Stimulated activated naive B cell treated with anti-CD40 and anti-IgM and Interleukin-4, amounts not matched to agents 10 μg/mL and 1 μg/mL and 100 μg/mL, for 72 hours (primary cell): ENCODE measurements around the gene TBX15.
"Not testable (repeated sequence)": the region's sequence is repeated elsewhere in the genome, so short reads cannot be mapped to it uniquely, and the experiment has no call there.

Experiments
- ATAC-seq, 2 donors: fragments of 150-1000 bp; cut with Tn5 transposase; replicated peaks; 2 replicates each; pipeline ENCODE4 v1.10.0; 2021; ENCODE audit warnings: moderate library complexity in 1 of 2
- DNase-seq: peaks from one replicate; pipeline ENCODE4 v3.0.0; 2021
- H3K27ac Mint-ChIP-seq: one replicate; pipeline ENCODE4 v1.8.0; 2022; ENCODE audit warnings: mild to moderate bottlenecking, mixed read lengths
- H3K27me3 Mint-ChIP-seq, 2 donors: one replicate each; pipeline ENCODE4 v1.8.0; 2022; ENCODE audit warnings: mixed read lengths in 2 of 2
- H3K36me3 Mint-ChIP-seq, 2 donors: one replicate each; pipeline ENCODE4 v1.8.0; 2022; ENCODE audit warnings: mixed read lengths in 2 of 2, mild to moderate bottlenecking in 1 of 2
- H3K4me1 Mint-ChIP-seq, 2 donors: one replicate each; pipeline ENCODE4 v1.8.0; 2022; ENCODE audit warnings: mixed read lengths in 2 of 2, mild to moderate bottlenecking in 1 of 2
- H3K4me3 Mint-ChIP-seq, 2 donors: one replicate each; pipeline ENCODE4 v1.8.0; 2022; ENCODE audit warnings: mild to moderate bottlenecking in 2 of 2, mixed read lengths in 2 of 2, moderate library complexity in 1 of 2
- H3K9me3 Mint-ChIP-seq, 2 donors: one replicate each; pipeline ENCODE4 v1.8.0; 2022; ENCODE audit warnings: mixed read lengths in 2 of 2, mild to moderate bottlenecking in 1 of 2

Gene TBX15

DNA sequence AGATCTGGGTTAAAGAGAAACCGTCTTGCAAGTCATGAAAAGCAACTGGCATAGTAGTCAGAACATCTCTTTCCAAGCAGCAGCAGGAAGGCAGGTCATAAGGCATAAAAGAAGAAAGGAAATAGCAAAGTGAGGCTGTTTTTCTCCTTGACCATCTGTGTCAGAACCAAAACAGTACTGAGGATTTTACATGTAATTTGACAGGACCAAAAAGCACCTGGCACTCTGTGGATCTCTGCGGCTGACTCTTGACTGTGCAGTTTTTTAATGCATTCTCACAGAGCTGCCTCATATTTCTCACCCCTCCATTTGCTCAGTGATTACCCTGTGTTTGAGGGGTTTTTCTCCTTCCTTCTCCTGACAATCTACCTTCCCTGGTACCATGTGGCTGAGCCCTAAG lies 17.7 kb downstream of the TBX15 start:
- Mint-ChIP-seq H3K36me3 (no peaks in the 10 kb centered on the region), H3K27me3 (peaks cover 20 to 40% of the 10 kb centered on the region in 2 donors), H3K9me3 (no peaks in the 10 kb centered on the region), H3K4me1 (no peaks in the 10 kb centered on the region), H3K4me3 (no peak overlapping the region), H3K27ac (no peak overlapping the region)
- DNase-seq (no peak), ATAC-seq (no peak)

DNA sequence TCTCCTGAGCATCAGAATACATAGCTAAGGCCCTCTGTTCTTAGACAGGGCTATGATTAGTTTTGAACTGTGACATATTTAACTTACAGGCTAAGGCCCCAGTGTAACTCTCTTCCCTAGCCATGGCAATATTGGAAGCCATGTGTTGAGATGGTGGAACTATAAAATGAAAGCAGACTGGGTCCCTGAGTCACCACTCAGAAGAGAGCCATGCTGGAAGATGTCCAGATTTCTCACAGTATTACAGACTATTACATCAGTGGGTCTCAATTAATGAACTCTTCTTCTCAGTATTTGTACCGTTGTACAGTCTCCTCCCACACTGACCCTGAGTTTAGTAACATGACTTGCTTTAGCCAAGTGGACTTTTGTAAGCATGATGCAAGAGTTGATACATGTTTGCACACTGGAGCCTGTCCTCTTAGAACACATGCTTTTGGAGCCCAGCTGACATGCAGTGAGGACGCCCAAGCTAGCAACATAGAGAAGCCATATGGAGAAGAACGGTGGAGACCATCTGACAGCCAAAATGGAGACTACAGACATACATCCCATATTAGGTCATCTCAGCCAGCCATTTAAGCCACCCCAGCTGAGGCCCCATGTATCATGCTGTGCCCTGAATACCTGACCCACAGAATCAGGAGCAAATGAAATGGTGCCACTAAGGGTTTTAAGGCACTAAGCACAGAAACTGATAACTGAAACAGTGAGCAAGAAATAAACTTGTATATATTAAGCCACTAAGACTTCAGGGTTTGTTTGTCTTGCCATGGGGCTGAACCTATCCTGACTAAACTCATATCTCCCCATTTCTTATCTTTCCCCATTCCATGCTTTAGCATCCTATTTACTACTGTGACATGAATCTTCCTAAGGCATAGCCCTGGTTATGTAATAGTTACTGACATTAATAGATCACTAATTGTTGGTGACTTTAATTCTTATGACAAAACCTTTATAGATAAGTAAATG lies 24.4 kb downstream of the TBX15 start:
- Mint-ChIP-seq H3K4me3 (no peak overlapping the region), H3K36me3 (no peaks in the 10 kb centered on the region), H3K27me3 (peaks cover 9 to 10% of the 10 kb centered on the region in 2 donors), H3K9me3 (peaks cover 0 to 3% of the 10 kb centered on the region in 2 donors), H3K27ac (no peak overlapping the region), H3K4me1 (peaks cover 16 to 26% of the 10 kb centered on the region in 2 donors)
- DNase-seq: no peak
- ATAC-seq: no peak

DNA sequence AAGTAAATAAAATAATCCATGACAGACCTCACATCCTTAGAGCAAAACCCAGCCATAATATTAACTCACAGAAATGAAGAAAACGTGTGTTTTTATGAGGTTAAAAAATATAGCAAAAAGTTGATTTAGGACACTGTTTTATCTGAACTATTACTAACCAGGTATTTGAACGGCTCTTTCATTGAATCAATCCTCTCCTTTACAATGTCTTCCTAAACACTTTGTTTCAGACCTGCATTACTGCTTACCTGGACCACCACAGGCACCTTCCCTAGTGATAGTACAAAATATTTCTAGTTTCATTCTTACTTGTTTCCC lies 25.0 kb downstream of the TBX15 start:
- DNase-seq (no peak), ATAC-seq (no peak)
- H3K27me3 Mint-ChIP-seq: peaks cover 9 to 13% of the 10 kb centered on the region in 2 donors
- no peak overlapping the region for H3K27ac Mint-ChIP-seq
- H3K36me3 Mint-ChIP-seq: peaks cover 0 to 2% of the 10 kb centered on the region in 2 donors
- H3K4me3 Mint-ChIP-seq: no peak overlapping the region
- peaks cover 3% of the 10 kb centered on the region in 2 donors for H3K9me3 Mint-ChIP-seq
- H3K4me1 Mint-ChIP-seq: peaks cover 16 to 30% of the 10 kb centered on the region in 2 donors

DNA sequence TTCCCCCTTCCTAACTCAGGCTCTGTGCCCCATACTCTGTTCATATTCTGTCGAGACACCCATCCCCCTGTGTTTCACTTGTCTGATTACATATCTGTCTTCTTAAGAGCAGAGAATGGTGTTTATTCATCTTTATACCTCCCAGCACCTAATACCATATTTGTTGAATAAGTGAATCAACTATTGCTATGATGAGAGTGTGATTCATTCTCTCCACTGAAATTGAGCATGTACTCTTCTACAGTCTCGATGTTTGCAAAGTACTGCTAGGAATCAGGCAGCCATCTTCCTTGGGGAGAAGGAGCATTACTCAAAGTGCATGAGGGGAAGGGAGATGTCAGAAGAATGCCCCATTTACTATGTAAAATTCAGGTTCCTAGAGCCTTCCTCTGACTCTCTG lies 27.0 kb downstream of the TBX15 start:
- no peak overlapping the region for H3K27ac Mint-ChIP-seq
- H3K4me1 Mint-ChIP-seq: peaks cover 16 to 30% of the 10 kb centered on the region in 2 donors
- peaks cover 0 to 2% of the 10 kb centered on the region in 2 donors for H3K36me3 Mint-ChIP-seq
- DNase-seq (no peak), ATAC-seq (no peak)
- H3K27me3 Mint-ChIP-seq: peaks cover 9 to 13% of the 10 kb centered on the region in 2 donors
- no peak overlapping the region for H3K4me3 Mint-ChIP-seq
- H3K9me3 Mint-ChIP-seq: peaks cover 3% of the 10 kb centered on the region in 2 donors

DNA sequence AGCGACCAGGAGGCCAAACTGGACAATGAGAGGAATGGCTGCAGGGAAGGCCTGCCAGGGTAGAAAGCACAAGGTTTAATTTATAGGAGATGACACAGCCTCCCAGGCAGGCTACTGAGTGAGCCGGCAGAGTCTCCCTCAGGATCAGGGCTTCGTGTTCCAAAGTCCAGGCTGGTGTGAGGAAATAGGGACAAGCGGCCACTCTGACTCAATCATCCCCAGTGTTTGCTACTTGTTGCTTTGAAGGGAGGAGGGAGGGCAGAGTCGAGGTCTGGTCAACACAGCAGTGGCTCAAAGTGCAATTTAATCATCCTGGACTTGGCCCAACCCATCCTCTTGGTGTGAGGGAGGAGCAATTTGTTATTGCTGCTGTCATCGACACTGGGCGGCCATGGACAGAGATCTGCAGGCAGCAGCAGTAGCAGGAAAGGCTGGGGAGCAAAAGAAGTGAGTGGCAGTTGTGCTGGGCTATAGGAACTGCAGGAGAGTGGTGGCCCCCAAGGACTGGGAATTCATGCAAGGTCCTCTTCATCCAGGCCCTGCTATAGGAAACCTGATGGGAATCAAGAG lies 27.5 kb downstream of the TBX15 start:
- Mint-ChIP-seq H3K27me3 (peaks cover 9 to 13% of the 10 kb centered on the region in 2 donors), H3K27ac (peak overlapping the region; percentile 37), H3K4me3 (peak overlapping the region in 1 of 2 donors; percentile 51), H3K36me3 (peaks cover 0 to 2% of the 10 kb centered on the region in 2 donors), H3K4me1 (peaks cover 16 to 30% of the 10 kb centered on the region in 2 donors), H3K9me3 (peaks cover 3% of the 10 kb centered on the region in 2 donors)
- DNase-seq (no peak), ATAC-seq (no peak)

DNA sequence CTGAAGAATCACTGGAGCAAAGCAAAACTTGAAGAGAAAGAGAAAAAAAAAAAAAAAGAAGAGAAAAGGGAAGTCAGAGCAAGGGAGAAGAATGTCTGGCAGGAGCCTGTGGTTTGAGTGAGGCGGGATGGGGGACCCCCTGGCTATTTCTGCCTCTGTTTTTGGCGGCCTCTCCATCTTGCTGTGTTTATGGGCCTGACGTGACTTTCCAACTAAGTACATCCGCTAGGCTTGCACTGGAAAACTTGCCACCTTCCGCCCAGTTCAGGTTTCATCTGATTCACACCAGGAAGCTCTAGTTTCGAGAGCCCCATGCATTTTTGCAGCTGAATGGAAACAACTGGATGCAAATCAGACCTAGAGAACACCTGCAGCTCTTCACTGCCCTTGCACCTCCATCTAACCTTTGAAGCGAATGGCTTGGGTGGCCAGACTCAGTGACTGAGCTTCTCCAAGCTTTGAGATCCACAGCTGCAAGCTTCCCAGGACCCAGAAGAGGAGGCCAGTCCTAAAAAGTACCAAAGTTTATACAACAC lies 28.0 kb downstream of the TBX15 start:
- peak overlapping the region in 1 of 2 donors; percentile 51 for H3K4me3 Mint-ChIP-seq
- peaks cover 9 to 13% of the 10 kb centered on the region in 2 donors for H3K27me3 Mint-ChIP-seq
- H3K36me3 Mint-ChIP-seq: peaks cover 0 to 2% of the 10 kb centered on the region in 2 donors
- H3K27ac Mint-ChIP-seq: peak overlapping the region; percentile 37
- H3K4me1 Mint-ChIP-seq: peaks cover 16 to 30% of the 10 kb centered on the region in 2 donors
- peak; percentile 35 for DNase-seq
- peak; percentile 92 to 95 for ATAC-seq
- peaks cover 3% of the 10 kb centered on the region in 2 donors for H3K9me3 Mint-ChIP-seq

DNA sequence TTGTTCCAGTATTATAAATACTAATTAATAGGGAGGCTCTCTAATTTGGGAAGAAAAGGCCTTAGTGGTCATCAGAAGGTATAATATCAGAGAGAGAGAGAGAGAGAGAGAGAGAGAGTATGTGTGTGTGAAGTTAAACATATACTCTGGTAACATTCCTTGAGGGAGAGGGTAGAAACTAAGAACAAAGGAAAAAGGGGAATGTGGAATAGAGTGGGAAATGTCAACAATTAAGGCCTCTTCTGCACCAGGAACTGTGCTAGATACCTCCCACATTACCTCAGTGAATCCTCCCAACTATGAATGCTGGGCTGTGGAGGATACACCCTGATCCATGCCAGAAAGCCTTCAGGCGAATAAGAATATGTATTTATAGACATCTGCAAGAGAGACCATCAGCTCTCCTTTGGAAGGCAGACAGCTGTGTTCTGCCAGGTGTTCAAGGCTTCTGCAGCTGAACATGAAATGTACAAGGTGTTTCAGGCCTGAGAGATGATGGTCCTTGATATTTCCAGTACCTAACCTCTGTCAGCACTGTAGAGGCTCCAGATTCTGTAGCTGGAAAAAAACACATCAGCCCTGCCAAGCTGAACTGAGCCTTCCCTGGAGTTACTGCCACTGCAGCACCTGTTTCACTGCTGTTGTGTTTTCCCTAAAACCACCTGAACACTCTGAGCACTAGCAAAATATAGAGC lies 29.1 kb downstream of the TBX15 start:
- no peak for DNase-seq
- peaks cover 0 to 2% of the 10 kb centered on the region in 2 donors for H3K36me3 Mint-ChIP-seq
- peaks cover 3% of the 10 kb centered on the region in 2 donors for H3K9me3 Mint-ChIP-seq
- H3K4me3 Mint-ChIP-seq: no peak overlapping the region
- peaks cover 16 to 30% of the 10 kb centered on the region in 2 donors for H3K4me1 Mint-ChIP-seq
- peak overlapping the region; percentile 33 for H3K27ac Mint-ChIP-seq
- peaks cover 13% of the 10 kb centered on the region in 2 donors for H3K27me3 Mint-ChIP-seq
- no peak for ATAC-seq

DNA sequence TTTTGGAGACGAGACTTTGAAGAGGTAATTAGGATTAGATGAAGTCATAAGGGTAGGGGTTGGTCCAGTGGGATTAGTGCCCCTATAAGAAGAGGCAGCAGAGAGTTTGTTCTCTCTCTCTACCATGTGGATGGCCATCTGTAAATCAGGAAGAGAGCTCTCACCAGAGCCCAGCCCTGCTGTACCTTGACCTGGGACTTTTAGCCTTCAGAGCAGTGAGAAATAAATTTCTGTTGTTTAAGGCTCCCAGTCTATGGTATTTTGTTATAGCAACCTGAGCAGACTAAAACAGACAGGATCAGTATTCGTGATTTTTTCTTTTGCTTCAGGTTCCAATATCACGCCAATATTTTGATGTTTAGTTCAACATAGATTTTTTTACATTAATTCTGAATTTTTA lies 30.0 kb downstream of the TBX15 start:
- ATAC-seq: no peak
- H3K4me3 Mint-ChIP-seq: no peak overlapping the region
- peaks cover under 1 to 3% of the 10 kb centered on the region in 2 donors for H3K9me3 Mint-ChIP-seq

DNA sequence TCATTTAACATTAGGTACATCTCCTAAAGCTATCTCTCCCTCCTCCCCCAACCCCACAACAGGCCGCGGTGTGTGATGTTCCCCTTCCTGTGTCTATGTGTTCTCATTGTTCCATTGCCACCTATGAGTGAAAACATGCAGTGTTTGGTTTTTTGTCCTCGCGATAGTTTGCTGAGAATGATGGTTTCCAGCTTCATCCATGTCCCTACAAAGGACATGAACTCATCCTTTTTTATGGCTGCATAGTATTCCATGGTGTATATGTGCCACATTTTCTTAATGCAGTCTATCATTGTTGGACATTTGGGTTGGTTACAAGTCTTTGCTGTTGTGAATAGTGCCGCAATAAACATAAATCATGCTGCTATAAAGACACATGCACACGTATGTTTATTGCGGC lies 30.6 kb downstream of the TBX15 start:
- H3K27me3 Mint-ChIP-seq, H3K4me3 Mint-ChIP-seq, H3K36me3 Mint-ChIP-seq, H3K27ac Mint-ChIP-seq, H3K9me3 Mint-ChIP-seq, DNase-seq, ATAC-seq: not testable (repeated sequence)
- peaks cover 16 to 30% of the 10 kb centered on the region in 2 donors for H3K4me1 Mint-ChIP-seq

More for the DNA sequence above, 30.0 kb downstream of the TBX15 start:
- H3K4me1 Mint-ChIP-seq: peaks cover 16 to 30% of the 10 kb centered on the region in 2 donors
- H3K27ac Mint-ChIP-seq: no peak overlapping the region
- no peak for DNase-seq
- peaks cover 0 to 2% of the 10 kb centered on the region in 2 donors for H3K36me3 Mint-ChIP-seq
- peaks cover 6 to 10% of the 10 kb centered on the region in 2 donors for H3K27me3 Mint-ChIP-seq

DNA sequence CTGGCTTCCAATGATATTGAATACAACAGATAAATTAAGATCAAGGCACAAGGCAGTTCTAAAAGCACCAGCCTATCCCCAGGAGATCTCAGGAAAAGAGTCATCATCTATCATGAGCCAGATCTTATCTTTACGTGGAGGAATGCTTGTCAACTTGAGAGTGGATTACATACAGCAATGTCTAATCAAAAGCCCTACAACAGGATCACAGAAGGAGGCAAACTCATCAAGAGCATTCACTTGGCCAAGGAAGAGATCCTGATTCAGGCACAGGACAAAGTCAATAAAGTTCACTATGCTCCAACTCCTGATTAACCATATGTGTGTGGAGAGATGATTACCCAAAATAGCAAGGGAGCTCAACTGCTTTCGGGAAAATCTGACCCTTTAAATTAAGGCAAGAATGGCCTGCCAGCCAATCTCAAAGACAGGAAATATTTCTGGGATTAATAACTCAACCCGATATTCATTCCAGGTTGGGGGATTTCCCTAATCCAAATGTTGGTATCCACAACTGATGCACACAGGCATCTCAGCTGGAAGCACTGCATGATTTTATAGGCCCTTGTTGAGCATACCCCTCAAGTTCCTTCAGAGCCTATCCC lies 33.7 kb downstream of the TBX15 start:
- DNase-seq (no peak), ATAC-seq (no peak)
- H3K36me3 Mint-ChIP-seq: peaks cover 0 to 2% of the 10 kb centered on the region in 2 donors
- H3K9me3 Mint-ChIP-seq: peaks cover 0 to 3% of the 10 kb centered on the region in 2 donors
- H3K27me3 Mint-ChIP-seq: peaks cover 3 to 4% of the 10 kb centered on the region in 2 donors
- H3K4me1 Mint-ChIP-seq: peaks cover 2 to 10% of the 10 kb centered on the region in 2 donors
- H3K4me3 Mint-ChIP-seq: no peak overlapping the region
- H3K27ac Mint-ChIP-seq: no peak overlapping the region

DNA sequence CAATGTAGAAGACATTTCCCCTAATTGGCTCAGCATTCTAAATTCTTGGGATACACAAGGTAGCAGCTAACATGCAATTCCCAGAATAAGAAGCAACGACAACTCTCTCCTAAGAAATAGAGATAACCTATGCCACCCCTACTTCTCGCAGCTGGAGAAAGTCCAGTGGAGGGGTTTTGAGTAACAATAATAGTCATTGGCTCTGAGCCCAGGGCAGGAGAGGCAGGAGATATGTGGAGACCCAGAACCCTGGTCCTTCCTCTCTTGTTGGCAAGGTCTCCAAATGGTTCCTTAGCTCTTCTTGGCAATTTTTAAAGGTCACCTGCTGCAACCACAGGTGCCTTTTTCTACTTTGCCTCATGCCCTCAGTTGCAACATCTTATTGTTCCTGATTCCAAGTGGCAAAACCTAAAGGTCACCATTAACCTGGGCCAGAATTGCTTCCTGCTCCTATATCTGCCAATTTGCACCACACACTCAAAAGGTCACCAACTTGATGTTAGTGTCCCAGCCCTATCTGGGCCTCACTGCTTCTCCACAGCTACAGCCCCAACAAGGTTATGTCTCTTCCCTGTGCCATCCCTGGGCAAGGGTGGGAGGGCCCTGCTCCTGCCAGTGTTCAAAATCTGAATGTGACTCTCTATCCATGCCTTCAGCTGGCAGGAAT lies 36.7 kb downstream of the TBX15 start:
- peaks cover 0 to 3% of the 10 kb centered on the region in 2 donors for H3K9me3 Mint-ChIP-seq
- DNase-seq (no peak), ATAC-seq (no peak)
- H3K27me3 Mint-ChIP-seq: peaks cover 12% of the 10 kb centered on the region in 2 donors
- no peaks in the 10 kb centered on the region for H3K36me3 Mint-ChIP-seq
- H3K4me3 Mint-ChIP-seq: no peak overlapping the region
- H3K4me1 Mint-ChIP-seq: peaks cover 0 to 5% of the 10 kb centered on the region in 2 donors
- H3K27ac Mint-ChIP-seq: no peak overlapping the region

DNA sequence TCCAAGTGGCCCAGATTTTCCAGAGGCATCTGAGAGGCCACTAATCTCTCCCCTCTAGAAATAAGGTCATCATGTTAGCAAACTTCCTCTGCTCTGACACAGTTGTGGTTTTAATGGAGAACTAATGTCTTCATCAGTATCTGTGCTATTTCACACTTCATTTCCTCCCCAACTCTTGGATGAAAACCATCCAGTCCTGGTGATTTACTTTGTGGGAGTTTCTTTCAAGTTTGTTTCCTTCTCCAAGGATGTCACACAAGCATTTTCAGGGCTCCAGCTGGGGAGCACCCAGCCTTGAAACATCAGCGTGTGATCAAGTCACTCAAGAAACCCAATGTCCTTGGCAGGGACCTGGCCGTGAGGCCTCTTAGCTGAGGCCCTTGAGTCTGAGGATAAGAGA lies 38.8 kb downstream of the TBX15 start:
- Mint-ChIP-seq H3K27ac (no peak overlapping the region), H3K36me3 (no peaks in the 10 kb centered on the region), H3K4me3 (no peak overlapping the region), H3K4me1 (peaks cover 0 to 5% of the 10 kb centered on the region in 2 donors), H3K9me3 (peaks cover 3% of the 10 kb centered on the region in 2 donors), H3K27me3 (peaks cover 12 to 15% of the 10 kb centered on the region in 2 donors)
- DNase-seq: no peak
- no peak for ATAC-seq

DNA sequence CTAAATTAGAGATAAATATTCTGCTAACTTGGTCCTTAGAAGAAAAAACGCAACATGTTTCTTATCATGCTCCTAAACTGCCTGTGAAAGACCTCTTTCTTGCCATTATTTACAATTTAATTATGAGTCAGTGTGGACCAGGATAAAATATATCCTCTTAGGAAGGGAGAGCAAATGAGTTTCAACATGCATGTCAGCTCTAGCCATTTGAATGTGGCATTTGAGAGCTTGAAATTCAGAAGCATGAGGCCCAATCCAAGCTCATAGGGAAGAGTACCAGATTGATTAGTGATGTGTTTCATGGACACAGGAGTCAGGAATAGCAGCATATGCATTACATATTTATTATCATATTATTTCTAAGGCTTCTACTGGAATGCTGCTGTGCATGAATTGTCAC lies 39.3 kb downstream of the TBX15 start:
- Mint-ChIP-seq H3K27me3 (peaks cover 12 to 13% of the 10 kb centered on the region in 2 donors), H3K9me3 (peaks cover 3% of the 10 kb centered on the region in 2 donors), H3K4me1 (peaks cover 0 to 5% of the 10 kb centered on the region in 2 donors), H3K36me3 (no peaks in the 10 kb centered on the region), H3K27ac (no peak overlapping the region), H3K4me3 (no peak overlapping the region)
- ATAC-seq: no peak
- no peak for DNase-seq
